ENCODE measurements around the gene RSF1.

The RSF1 gene

DNA sequence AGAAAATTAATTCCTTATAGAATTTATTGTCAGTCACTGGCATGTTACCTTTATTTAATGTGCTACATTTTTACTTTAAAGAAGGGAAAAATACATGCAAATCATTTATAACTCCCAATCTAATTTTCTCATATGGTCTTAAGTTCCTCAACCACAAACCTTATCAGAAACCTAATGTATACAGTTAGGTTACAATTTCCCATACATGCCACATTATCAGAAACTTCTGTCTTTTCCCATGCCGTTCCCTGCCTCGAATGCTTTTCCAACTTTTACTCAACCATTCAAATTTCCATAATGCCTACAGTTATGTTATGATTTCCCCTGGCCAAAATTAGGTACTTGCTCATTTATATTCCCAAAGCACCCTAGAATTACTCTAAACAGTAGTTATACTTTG is 13.5 kb downstream of the RSF1 start:
- no peak for DNase-seq

DNA sequence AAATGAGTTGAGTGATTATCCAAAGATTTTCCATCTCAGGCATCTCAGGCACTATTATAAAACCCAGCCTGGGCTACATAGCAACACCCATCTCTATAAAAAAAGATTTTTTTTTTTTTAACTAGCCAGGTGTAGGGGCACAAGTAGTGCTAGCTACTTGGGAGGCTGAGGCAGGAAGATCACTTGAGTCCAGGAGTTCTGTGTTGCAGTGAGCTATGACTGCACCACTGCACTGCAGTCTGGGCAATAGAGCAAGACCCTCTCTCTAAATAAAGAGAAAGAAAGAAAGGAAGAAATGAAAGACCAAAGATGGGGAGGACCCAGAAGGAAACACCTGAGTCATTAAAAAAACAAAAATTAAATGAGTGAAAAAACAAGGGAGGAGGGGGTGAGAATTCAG is 14.1 kb downstream of the RSF1 start:
- DNase-seq = no peak

DNA sequence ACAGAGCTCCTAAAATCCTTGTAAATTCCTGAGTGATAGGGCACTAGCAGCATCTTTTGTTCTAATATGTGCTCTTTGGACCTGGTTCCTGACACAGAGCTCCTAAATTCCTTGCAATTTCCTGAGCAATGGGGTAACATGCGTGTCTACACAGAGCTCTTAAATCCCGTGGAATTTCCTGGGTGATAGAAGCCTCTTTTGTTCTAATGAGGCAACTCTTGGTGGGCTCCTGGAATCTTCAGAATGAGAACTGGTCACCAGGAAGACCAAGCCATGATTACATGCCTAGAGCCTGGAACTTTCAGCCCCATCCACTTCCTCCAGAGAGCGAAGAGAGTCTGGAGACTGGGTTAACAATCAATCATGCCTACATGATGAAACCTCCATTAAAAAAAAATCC is 19.0 kb downstream of the RSF1 start:
- DNase-seq = no peak

DNA sequence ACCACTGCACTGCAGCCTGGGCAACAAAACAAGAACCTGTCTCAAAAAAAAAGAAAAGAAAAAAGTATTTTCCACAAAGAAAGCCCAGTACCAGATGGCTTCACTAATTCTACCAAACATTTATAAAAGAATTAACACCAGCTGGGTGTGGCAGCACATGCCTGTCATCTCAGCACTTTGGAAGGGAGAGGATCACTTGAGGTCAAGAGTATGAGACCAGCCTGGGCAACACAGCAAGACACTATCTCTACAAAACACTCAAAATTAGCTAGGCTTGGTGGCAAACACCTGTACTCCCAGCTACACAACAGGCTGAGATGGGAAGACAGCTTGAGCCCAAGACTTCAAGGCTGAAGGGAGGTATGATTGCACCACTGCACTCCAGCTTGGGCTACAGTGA is 20.1 kb downstream of the RSF1 start:
- no peak for DNase-seq

DNA sequence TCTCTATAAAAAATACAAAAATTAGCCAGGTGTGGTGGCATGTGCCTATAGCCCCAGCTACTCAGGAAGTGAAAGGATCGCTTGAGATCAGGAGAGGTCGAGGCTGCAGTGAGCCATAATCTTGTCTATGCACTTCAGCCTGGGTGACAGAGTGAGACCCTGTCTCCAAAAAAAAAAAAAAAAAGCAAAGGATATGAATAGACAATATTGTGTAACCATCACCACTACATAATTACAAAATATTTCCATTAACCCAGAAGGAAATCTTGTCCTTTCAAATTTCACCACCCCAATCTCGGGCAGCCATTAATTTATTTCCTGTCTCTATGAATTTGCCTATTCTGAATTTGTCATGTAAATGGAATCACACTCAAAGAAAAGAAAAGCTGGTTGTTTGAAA is 21.2 kb downstream of the RSF1 start:
- DNase-seq = no peak

DNA sequence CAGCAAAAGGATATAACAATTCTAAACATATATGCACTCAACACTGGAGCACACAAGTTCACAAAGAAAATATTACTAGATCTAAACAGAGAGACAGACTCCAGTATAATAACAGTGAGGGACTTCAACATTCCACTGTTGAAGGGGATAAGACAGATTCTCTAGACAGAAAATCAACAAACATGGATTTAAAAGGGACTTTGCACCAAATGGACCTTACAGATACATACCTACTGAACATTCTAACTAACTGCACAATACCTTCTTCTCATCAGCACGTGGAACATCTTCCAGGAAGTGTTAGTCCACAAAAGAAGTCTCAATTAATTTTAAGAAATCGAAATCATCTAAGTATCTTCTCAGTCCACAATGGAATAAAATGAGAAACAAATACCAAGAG is 26.6 kb downstream of the RSF1 start:
- DNase-seq = no peak

DNA sequence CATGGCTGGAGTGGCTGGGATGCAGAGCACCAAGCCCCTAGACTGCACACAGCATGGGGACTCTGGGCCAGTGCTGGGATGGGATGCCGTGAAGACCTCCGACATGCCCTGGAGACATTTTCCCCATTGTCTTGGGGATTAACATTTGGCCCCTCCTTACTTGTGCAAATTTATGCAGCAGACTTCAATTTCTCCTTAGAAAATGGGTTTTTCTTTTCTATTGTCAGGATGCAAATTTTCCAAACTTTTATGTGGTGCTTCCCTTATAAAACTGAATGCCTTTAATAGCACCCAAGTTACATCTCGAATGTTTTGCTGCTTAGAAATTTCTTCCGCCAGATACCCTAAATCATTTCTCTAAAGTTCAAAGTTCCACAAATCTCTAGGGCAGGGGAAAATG is 29.2 kb downstream of the RSF1 start:
- DNase-seq = no peak

DNA sequence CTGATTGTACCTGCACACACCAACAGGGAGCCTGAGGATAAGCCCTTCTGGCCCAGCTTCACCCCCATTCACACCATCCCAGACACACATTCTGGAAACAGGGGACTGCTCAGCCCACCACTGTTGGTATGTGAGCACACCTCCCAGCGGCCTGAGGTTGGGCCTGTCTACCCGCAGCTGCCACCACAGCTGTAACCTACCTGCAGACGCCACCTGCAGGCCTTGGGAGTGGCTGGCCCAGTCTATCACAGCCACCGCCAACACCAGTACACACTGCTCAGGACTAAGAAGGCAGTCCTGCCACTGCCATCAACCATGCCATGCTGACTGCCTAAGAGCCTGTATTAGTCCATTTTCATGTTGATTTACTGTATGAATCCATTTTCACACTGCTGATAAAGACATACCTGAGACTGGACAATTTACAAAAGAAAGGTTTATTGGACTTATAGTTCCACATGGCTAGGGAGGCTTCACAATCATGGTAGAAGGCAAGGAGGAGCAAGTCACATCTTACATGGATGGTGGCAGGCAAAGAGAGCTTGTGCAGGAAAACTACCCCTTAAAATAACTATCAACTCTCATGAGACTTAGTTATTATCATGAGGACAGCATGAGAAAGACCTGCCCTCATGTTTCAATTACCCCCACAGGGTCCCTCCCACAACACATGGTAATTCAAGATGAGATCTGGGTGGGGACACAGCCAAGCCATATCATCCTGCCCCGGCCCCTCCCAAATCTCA is 30.6 kb downstream of the RSF1 start:
- no peak for DNase-seq

DNA sequence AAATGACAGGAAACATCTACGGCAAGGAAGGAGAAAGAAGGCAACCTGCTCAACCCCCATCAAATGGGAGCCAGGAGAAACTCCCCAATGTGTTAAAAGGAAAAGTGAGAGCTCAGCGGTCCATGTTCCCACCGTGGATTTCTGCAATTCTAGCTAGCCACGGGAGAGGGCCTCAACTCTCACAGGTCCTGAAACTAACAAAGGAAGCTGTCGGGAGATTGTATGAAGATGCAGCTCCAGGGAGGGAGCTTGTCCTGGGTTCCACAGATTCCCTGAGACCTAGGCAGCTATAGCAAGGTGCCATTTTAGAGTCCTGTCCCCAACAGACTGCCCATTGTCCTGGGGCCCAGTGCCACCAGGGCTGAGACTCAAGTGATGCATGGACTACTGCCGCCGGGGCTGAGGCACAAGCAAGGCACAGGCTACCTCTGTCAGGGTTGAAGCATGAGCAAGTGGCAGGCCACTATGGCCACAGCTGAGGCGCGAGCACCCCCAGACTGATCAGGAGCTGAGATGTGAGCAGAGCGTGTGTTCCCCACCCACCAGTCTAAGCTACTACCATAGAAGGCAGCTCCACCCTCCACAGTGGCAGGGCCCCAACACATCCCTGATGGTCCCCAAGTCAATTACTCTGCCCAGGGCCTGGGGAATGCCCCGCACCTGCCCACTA is 31.3 kb downstream of the RSF1 start:
- no peak for DNase-seq

DNA sequence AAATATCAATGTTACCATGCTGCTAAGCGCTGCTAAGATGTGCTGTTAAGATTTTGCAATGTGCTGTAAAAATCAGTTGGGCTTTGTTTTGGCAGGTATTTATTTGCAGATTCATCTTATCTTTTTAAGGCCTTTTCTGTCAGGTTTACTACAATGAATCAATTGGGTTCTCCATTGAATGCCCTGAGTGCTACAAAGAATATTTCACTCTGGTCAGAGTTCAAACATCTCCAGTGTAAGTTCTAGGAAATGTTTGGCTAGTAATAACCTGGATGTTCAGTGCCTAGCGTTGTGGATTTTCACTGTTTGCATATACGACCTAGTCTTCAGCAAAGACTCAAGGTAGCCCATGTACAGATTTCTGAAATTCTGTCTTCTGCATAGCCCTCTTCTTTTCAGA is 36.0 kb downstream of the RSF1 start:
- no peak for DNase-seq

DNA sequence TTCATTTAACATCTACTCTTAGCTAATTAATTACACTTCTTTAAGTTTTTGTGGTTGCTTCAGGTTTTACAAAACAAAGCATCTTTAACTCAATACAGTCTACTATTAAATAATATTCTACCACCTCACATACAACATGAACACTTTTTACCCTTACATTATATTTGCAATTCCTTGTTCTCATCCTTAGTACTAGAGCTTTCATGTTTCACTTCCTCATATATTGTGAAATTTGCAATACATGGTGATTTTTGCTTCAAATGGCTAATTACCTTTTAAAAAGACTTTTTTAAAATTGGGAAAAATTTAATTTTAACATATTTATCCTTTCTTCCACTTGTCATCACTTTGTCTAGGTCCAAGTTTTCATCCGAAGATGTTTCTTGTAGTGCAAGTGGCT is 37.5 kb downstream of the RSF1 start:
- DNase-seq = no peak

DNA sequence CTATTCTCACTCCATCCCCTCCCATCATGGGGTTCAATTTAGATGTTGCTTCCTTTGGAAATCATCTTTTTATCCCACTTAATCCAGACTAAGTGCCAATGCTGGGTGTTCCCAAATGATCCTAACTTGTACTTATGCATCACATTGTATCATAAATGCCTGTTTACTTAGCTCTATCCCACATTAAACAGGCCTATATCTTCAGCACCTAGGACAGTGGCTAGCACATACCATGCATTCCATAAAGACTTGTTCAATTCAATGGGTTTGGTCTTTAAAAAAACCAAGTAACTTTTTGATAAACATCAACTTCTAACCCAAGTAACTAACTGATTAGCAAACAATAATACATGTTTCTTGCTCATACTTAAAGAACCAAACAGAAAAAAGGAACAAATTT is 40.6 kb downstream of the RSF1 start:
- DNase-seq = no peak

DNA sequence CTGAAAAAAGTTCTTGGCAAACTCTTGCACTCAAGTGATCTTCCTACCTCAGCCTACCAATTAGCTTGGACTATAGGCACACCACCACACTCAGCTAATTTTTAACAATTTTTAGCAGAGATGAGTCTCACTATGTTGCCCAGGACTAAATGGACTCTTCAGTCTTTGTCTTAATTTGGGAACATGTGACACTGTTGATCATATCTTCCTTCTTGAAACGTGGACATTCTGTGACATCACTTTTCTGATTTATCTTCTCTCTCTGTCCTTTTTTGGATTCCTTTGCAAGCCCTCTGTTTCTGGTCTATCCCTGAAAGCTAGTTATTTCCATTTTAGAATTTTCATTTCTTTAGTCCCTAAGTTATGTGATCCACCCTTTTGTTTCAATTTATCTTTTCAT is 42.0 kb downstream of the RSF1 start:
- no peak for DNase-seq

DNA sequence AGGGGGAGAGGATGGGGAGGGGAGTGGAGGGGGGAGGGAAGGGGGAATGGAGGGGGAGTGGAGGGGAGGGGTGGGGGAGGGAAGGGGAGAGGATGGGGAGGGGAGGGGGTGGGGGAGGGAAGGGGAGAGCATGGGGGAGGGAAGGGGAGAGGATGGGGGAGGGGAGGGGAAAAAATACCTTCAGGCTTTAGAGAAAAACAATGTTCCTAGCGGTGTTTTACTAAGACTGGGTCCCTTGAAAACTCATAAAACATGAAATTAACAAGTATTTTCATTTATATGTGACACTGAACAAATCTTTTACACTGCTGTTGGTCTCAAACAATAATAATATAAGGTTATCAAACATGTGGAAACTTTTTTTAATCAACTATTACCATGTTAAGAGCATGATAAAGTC is 42.4 kb downstream of the RSF1 start:
- DNase-seq = no peak

DNA sequence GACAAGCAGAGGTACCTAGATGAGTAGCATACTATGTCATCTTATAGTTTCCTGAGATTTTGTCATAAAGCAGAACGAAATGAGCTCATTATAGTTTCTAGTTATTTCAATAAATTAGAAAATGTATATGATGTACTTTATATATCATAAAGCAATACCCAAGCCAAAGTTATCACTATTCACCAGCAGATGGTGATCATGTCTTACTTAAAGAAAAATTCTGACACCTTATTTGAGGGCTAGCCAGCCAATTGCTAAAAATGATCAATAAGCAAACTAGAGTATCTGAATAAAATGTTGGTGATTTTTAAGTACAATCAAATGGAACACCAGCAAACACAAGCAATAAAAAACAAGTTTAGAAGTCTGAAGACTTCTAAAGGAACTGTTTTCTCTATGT is 44.1 kb downstream of the RSF1 start:
- peak; percentile 8 for DNase-seq

DNA sequence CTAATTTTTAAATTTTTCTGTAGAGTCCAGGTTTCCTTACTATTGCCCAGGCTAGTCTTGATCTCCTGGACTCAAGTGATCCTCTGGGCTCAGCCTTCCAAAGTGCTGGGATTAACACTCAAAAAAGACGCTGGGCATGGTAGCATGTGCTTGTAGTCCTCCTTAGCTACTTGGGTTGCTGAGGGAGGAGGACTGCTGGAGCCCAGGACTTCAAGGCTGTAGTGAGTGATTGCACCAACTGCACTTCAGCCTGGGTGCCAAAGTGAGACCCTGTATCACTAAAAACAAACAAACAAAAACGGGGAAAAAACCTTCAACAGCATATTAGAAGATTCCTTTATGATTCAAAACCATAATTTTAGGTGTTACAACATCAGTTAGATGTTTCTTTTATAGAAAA is 44.6 kb downstream of the RSF1 start:
- DNase-seq = no peak

DNA sequence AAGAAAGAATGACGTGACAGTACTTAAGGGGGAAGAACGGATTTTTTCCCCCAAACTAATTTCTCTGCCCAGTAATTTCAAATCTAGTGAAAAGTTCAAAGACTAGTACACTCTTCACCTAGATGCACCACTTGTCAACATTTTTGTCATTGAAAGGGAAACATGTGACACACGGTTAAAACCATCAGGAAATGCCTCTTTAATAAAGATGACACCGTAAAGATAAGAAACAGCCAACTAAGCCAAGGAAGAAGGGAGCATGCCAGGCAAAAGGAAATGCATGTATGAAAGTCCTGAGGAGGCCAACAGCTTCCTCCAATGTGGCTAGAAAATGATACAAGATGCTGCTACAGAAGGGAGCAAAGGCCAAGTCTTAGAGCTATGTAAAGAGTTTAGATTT is 49.4 kb downstream of the RSF1 start:
- no peak for DNase-seq

DNA sequence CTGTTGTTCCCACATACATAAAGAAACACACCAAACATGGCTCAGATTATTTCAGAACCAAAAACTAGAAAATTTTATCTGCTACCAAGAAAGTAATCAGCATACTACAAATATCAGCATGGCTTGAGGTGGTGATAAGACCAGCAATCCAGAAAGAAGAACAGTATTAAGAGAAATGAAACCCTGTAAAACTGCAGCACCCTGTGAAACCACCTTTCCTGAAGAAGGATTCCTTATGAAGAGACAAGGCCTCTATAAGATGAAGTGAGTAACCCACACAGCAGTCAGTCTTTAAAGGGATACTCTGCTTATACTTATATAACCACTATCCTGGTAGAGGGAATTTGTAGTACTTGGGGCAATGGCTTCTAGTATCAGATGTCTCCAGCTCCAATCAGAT is 49.9 kb downstream of the RSF1 start:
- no peak for DNase-seq

DNA sequence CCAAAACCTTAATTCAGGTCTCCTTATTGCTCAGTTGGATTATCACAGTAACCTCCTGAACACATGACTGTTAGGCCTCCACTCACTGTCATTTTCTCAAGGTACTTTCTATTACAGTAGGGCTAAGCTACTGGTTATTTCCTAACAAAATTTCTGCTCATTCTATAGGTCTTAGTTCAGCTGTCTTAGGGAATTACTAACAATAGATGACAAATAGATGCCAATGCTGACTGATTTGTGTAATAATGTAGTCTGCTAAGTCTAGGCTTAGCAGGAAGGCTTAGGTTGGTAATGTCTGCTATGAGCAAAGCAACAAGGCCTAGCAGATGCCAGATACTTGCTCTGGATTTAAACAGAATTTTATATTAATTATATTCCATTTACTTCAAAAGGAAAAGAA is 58.1 kb downstream of the RSF1 start:
- DNase-seq = no peak

DNA sequence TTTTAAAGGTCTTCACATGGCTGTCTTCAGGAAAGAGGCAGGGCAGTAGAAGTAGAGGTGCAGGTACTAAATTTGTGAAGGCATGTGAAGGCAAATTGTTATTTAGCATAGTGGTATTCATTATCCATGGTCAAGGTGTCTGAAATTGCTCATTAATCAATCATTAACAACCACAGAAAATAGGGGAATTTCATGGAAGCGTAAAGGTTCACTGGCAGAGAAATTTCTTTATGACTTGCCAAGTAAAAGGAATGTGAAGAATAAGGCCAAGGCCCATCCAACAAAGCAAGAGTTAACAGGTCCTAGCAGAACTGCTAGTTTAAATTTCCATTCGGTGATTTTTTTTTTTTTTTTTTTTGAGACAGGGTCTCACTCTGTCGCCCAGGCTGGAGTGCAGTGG is 59.0 kb downstream of the RSF1 start:
- DNase-seq = no peak

DNA sequence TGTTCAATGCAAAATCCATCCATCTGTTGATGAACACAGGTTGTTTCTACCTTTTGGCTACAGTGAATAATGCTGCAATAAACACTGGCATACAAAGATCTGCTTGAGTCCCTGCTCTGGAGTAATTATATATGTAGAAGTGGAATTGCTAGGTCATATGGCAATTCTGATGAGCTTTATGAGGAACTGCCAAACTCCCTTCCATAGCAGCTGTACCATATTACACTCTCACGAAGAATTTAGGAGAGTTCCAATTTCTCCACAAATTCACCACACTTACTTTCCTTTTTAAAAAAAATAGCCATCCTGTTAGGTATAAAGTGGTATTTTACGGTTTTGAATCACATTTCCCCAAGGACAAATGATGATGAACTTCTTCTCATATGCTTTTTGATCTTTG is 62.2 kb downstream of the RSF1 start:
- no peak for DNase-seq

DNA sequence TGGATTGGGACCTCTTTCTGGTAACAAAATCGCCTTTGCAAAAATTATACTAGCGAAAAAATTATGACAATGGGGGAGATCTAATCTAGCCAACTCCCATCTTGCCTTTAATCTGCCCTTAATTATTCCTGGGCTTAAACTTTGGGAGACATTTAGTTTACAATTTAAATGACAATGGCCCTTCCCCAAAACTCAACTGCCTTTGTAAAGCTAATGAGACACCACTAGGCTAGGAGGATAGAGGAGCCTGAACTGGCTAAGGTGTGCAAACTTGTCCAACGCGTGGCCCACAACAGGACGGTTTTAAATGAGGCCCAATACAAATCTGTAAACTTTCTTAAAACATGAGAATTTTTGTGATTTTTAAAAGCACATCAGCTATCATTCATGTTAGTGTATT is 67.3 kb downstream of the RSF1 start:
- DNase-seq = no peak

DNA sequence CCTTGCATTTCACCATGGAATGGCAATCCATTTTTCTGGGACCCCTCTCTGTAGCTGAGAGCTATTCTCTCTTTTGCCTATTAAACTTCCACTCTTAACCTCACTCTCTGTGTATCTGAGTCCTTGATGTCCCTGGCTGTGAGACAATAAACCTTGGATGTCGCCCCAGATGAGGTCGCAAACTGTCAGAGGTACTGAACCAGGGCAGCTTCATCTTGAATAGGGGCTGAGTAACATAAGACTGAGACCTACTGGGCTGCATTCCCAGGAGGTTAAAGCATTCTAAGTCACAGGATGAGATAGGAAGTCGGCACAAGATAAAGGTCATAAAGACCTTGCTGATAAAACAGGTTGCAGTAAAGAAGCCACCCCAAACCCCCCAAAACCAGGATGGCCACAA is 68.0 kb downstream of the RSF1 start:
- no peak for DNase-seq

DNA sequence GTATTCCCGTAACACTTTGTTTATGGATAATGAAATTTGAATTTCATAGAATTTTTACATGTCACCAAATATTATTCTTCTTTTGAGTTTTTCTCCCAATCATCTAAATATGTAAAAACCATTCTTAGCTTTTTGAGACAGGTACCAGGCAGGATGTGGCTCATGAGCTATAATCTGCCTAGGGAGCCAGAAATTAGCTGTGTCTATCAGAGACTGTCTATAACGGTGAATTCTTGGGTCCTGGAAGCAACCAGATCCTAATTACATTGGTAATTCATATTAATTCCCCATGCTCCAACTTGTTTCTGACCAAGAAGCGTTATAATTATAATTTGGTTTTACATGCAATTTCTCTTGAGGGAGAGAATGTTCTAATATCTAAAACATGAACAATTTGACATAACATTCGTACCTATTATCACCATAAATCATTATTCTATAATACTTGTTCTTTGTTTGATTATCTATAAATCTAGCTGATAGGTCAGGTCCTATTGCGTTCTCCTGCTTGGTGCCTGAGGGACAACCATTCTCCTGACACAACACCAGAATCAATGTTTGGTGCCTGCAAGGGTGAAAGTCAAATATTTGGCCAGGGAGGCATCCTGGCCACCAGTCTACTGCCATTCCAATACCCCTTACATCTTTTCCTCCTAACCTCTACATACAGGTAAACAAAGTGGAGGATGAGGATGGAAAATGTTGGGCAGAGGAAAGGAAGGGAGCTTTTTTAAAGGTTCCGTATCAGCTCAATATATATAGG is 69.9 kb downstream of the RSF1 start:
- DNase-seq = no peak
